Fibroblast of pulmonary artery (primary cell): ENCODE measurements around the gene PVR.
A peak's percentile ranks its signal among the peaks of the same experiment; 100 is the strongest.
"Not testable (repeated sequence)": the region's sequence is repeated elsewhere in the genome, so short reads cannot be mapped to it uniquely, and the experiment has no call there.

Source experiments
- DNase-seq: peaks from one replicate; pipeline ENCODE4 v3.0.0-alpha.2; 2010; ENCODE audit warnings: low read depth
- H3K4me3 ChIP-seq: replicated peaks from 2 replicates; pipeline ENCODE4 v1.5.1; 2011; ENCODE audit warnings: low read depth, mild to moderate bottlenecking, control low read depth, low read length, moderate library complexity
- CTCF ChIP-seq: IDR thresholded peaks from 2 replicates; pipeline ENCODE4 v1.5.1; 2011; ENCODE audit warnings: mild to moderate bottlenecking, control low read depth, low read length, inconsistent platforms; ENCODE audit errors: missing control alignments

The PVR gene

GRCh38 chr19:44624840-44625354 is 18.8 kb upstream of the PVR start:
- no peak for TF ChIP-seq CTCF
- no peak for DNase-seq
- no peak overlapping the region for H3K4me3 ChIP-seq

GRCh38 chr19:44625637-44626036 is 18.1 kb upstream of the PVR start:
- not testable (repeated sequence) for DNase-seq, H3K4me3 ChIP-seq

- H3K4me3 ChIP-seq, result no peak overlapping the region
- TF ChIP-seq CTCF, result no peak
- peak; percentile 95 for DNase-seq
Measured at GRCh38 chr19:44626048-44626624, 17.6 kb upstream of the PVR start.

- no peak for DNase-seq
- TF ChIP-seq CTCF, result no peak
- H3K4me3 ChIP-seq, result no peak overlapping the region
Measured at GRCh38 chr19:44627631-44628030, 16.1 kb upstream of the PVR start.

- DNase-seq, result no peak
- no peak overlapping the region for H3K4me3 ChIP-seq
- TF ChIP-seq CTCF, result no peak
Measured at GRCh38 chr19:44628793-44629192, 14.9 kb upstream of the PVR start.

- not testable (repeated sequence) for H3K4me3 ChIP-seq, DNase-seq
Measured at GRCh38 chr19:44631611-44632010, 12.1 kb upstream of the PVR start.

GRCh38 chr19:44634058-44634457 is 9.7 kb upstream of the PVR start:
- not testable (repeated sequence) for DNase-seq, H3K4me3 ChIP-seq

- DNase-seq, result no peak
- no peak overlapping the region for H3K4me3 ChIP-seq
- TF ChIP-seq CTCF, result no peak
Measured at GRCh38 chr19:44634785-44635184, 8.9 kb upstream of the PVR start.
